ENCODE results near the gene DCST1.

- TF ChIP-seq EZH2phosphoT487 (IDR thresholded peaks at IDR 0.05; ENCODE audit: borderline replicate concordance, low read depth, low read length) (no peak), CTCF (conservative IDR thresholded peaks at IDR 0.05; ENCODE audit: low read length) (no peak)
Observed at GRCh38 chr1:155030243-155030795, 3.3 kb upstream of the DCST1 start.
